CD4-positive, alpha-beta memory T cell (primary cell): ENCODE measurements around the gene NPHP4. TPM values are rescaled to one million over a fixed set of nuclear protein-coding genes. Genes with fewer than 3 reads are reported as not detected.

ENCODE experiments used
- CTCF ChIA-PET: fragments of 350-600 bp; sonication (Branson Sonifier 250); formaldehyde crosslinking; loops from one replicate; lab custom pipeline; 2021; ENCODE audit warnings: inconsistent platforms; ENCODE audit not compliant: partially characterized antibody; lab: Charles Lee
- POLR2A ChIA-PET: fragments of 350-600 bp; sonication (Branson Sonifier 250); formaldehyde crosslinking; loops from one replicate; lab custom pipeline; 2021; ENCODE audit not compliant: partially characterized antibody; lab: Charles Lee
- DNase-seq, 5 donors: peaks; one replicate each; pipeline versions ENCODE4 v3.0.0 to v3.0.0-alpha.2; 2020 to 2022; ENCODE audit warnings: mixed read lengths in 1 of 5
- H3K27ac ChIP-seq: one replicate; pipeline ENCODE4 v1.7.0; 2013; ENCODE audit warnings: low read depth, low read length
- H3K27me3 ChIP-seq: 2 replicates; pipeline ENCODE4 v1.7.0; 2013; ENCODE audit warnings: mild to moderate bottlenecking, low read length, moderate library complexity; ENCODE audit not compliant: insufficient read depth
- H3K36me3 ChIP-seq: 2 replicates; pipeline ENCODE4 v1.7.0; 2013; ENCODE audit warnings: mild to moderate bottlenecking, low read length, moderate library complexity; ENCODE audit not compliant: insufficient read depth
- H3K4me1 ChIP-seq: 2 replicates; pipeline ENCODE4 v1.7.0; 2013; ENCODE audit warnings: mild to moderate bottlenecking, low read length, moderate library complexity; ENCODE audit not compliant: insufficient read depth
- H3K4me3 ChIP-seq, 2 donors: one replicate each; pipeline ENCODE4 v1.7.0; 2013; ENCODE audit warnings: low read length in 2 of 2, mild to moderate bottlenecking in 1 of 2
- H3K9me3 ChIP-seq, 2 donors: one replicate each; pipeline ENCODE4 v1.7.0; 2013; ENCODE audit warnings: low read length in 2 of 2, control low read depth in 1 of 2; ENCODE audit not compliant: control insufficient read depth in 1 of 2
- H3K27ac Mint-ChIP-seq, 7 donors: one replicate each; pipeline ENCODE4 v1.8.0; 2020 to 2021; ENCODE audit warnings: mixed read lengths in 7 of 7, mild to moderate bottlenecking in 6 of 7, inconsistent platforms in 3 of 7, moderate library complexity in 3 of 7
- H3K27me3 Mint-ChIP-seq, 2 donors: one replicate each; pipeline ENCODE4 v1.8.0; 2020 to 2021; ENCODE audit warnings: mixed read lengths in 2 of 2
- H3K36me3 Mint-ChIP-seq, 2 donors: one replicate each; pipeline ENCODE4 v1.8.0; 2020 to 2021; ENCODE audit warnings: mixed read lengths in 2 of 2, inconsistent platforms in 1 of 2, mild to moderate bottlenecking in 1 of 2
- H3K4me1 Mint-ChIP-seq, 4 donors: one replicate each; pipeline ENCODE4 v1.8.0; 2020 to 2021; ENCODE audit warnings: mixed read lengths in 4 of 4, mild to moderate bottlenecking in 1 of 4
- H3K4me3 Mint-ChIP-seq, 8 donors: one replicate each; pipeline ENCODE4 v1.8.0; 2020 to 2021; ENCODE audit warnings: mixed read lengths in 8 of 8, mild to moderate bottlenecking in 7 of 8, moderate library complexity in 6 of 8, inconsistent platforms in 3 of 8
- H3K9me3 Mint-ChIP-seq, 8 donors: one replicate each; pipeline ENCODE4 v1.8.0; 2020 to 2021; ENCODE audit warnings: mixed read lengths in 8 of 8, mild to moderate bottlenecking in 5 of 8, inconsistent platforms in 3 of 8, moderate library complexity in 1 of 8
- intact Hi-C: fragments of 100-400 bp; cut with micrococcal nuclease; formaldehyde crosslinking; loops from one replicate; pipeline ENCODE4 v1.15.1; 2023
- polyA plus RNA-seq, 2 donors: library from polyadenylated mRNA; unstranded; fragments of 300-500 nt; fragmentation: Illumina TruSeq; gene quantifications; one replicate each; pipeline ENCODE4 v1.2.3, GENCODE V29; 2021
- total RNA-seq, 2 experiments: library from RNA; stranded (reverse); gene quantifications; one replicate each; pipeline ENCODE4 v1.2.3, GENCODE V29; 2021

The NPHP4 gene
- total and polyA plus RNA-seq, 4 experiments from 2014 or later, result 1.0 to 9.6 (median 4.3) TPM

DNA sequence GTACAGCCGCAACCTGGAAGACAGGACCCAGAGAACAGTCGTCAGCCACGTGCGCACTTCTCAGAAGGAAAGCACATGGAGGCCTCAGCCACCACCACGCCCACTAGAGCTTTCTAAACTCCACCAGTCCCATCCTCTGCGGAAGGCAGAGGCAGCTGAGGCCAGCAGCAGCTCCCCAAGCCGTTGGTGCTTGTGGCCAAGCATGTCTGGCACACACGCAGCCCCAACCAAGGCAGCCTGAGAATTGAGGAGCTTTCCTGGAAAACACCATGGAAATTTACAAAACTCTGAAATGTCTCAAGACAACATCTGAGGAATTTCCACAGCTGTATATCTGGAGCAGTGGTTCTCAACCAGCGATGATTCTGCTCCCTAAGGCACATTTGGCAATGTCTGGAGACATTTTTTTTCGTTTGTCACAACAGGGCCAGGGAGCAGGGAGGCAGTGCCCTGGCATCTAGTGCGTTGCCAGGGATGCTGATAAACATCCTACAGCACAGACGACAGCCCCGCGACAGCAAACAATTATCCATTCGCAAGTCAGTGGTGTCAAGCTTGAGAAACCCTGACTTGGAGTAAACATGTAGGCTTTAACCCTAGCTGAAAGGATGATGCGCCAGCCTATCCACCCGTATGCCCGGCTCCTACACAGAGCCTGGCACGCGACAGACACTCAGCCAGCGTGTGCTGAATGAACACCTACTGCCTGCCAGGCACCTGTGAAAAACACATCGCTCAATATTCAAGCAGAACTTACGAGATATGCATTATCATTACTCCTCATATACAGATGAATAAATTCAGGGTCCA lies 24.7 kb downstream of the NPHP4 start:
- H3K27ac Mint-ChIP-seq, result no peak overlapping the region
- Histone ChIP-seq H3K4me1 (no peaks in the 10 kb centered on the region), H3K36me3 (no peaks in the 10 kb centered on the region), H3K9me3 (no peaks in the 10 kb centered on the region), H3K27ac (no peak overlapping the region), H3K27me3 (no peaks in the 10 kb centered on the region), H3K4me3 (no peak overlapping the region)
- DNase-seq, result no peak
- peaks cover 0 to 2% (median 0%) of the 10 kb centered on the region in 8 donors for H3K9me3 Mint-ChIP-seq
- ChIA-PET POLR2A (no interaction called here), CTCF (interaction anchor here (0.7 kb wide), 1 partner anchor 43 kb away, joined by 3 read pairs; no protein-coding TSS in a partner anchor)
- H3K4me3 Mint-ChIP-seq, result no peak overlapping the region
- intact Hi-C loops, result no loop called here
- H3K4me1 Mint-ChIP-seq, result no peaks in the 10 kb centered on the region
- H3K27me3 Mint-ChIP-seq, result no peaks in the 10 kb centered on the region
- peaks cover 9% of the 10 kb centered on the region in 2 donors for H3K36me3 Mint-ChIP-seq

DNA sequence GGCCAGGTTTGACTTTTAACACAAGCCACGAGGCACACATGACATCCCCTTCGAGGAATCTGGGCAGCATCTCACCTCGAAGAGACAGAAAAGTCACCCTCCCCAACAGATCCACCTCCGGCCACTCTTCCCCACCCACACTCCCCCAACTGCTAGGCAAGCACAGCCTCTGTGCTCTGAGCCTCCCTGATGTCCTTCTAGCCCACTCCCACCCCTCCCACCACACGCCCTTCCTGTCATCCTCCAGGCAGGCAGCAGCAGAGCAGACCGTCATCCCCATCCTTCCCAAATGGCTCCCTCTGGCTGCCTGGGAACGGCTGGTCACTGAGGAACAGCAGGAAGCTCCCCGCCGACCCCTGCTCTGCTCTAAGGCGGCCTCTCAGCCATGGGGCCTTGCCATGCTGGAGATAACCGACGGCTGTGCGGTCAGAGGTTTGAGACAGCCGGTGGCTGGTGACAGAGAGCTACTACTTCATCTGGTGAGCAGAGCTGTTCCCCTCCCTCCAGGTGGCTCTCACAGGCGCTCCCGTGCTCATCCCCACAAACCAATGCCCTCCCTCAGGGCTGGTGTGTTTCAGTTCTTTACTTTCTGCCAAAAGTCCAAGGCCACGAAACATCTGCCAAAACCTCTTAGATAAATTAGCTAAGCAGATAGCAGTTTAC lies 25.6 kb downstream of the NPHP4 start:
- no peak overlapping the region for H3K4me3 Mint-ChIP-seq
- H3K27me3 Mint-ChIP-seq, result no peaks in the 10 kb centered on the region
- peaks cover 9% of the 10 kb centered on the region in 2 donors for H3K36me3 Mint-ChIP-seq
- H3K4me1 Mint-ChIP-seq, result no peaks in the 10 kb centered on the region
- no peak overlapping the region for H3K4me3 ChIP-seq
- no peaks in the 10 kb centered on the region for H3K27me3 ChIP-seq
- intact Hi-C loops, result no loop called here
- H3K27ac Mint-ChIP-seq, result no peak overlapping the region
- POLR2A ChIA-PET, result no interaction called here
- H3K27ac ChIP-seq, result no peak overlapping the region
- CTCF ChIA-PET, result no interaction called here
- no peak for DNase-seq
- no peaks in the 10 kb centered on the region for H3K36me3 ChIP-seq
- H3K9me3 ChIP-seq, result no peaks in the 10 kb centered on the region
- peaks cover 0 to 2% (median 0%) of the 10 kb centered on the region in 8 donors for H3K9me3 Mint-ChIP-seq
- no peaks in the 10 kb centered on the region for H3K4me1 ChIP-seq

DNA sequence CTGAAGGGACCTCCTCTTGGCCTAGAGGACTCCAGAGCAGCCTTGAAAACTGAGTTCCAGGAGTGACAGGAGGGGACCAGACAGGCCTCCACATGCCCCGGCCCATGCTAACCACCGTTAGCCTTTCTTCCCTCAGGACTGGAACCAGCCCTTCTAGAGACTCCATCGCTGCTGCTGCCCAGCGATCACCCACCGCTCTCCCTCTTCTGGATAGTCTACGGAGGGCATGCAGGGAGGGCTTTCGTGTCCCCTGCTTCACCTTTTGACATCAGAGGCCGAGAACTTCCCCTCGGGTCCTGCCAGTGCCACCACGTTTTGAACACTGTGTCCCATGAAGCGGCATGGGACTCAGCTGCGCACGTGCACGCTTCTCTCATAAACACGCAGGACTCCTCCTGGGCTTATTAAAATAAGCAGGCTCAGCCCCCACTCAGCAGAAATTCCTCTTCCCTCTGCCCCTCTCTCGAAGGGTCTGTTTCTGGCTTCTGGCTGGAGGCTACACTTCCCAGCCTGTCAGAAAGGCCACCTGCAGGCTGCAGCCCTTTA lies 26.6 kb downstream of the NPHP4 start:
- no peaks in the 10 kb centered on the region for H3K27me3 Mint-ChIP-seq
- intact Hi-C loops, result no loop called here
- no peaks in the 10 kb centered on the region for H3K36me3 ChIP-seq
- DNase-seq, result no peak
- no peak overlapping the region for H3K4me3 Mint-ChIP-seq
- ChIA-PET CTCF (no interaction called here), POLR2A (no interaction called here)
- no peaks in the 10 kb centered on the region for H3K4me1 ChIP-seq
- H3K9me3 Mint-ChIP-seq, result peaks cover 0 to 2% (median 0%) of the 10 kb centered on the region in 8 donors
- H3K9me3 ChIP-seq, result no peaks in the 10 kb centered on the region
- H3K27me3 ChIP-seq, result no peaks in the 10 kb centered on the region
- no peak overlapping the region for H3K27ac ChIP-seq
- H3K4me3 ChIP-seq, result no peak overlapping the region
- no peak overlapping the region for H3K27ac Mint-ChIP-seq
- peaks cover 10 to 16% of the 10 kb centered on the region in 2 donors for H3K36me3 Mint-ChIP-seq
- no peaks in the 10 kb centered on the region for H3K4me1 Mint-ChIP-seq

DNA sequence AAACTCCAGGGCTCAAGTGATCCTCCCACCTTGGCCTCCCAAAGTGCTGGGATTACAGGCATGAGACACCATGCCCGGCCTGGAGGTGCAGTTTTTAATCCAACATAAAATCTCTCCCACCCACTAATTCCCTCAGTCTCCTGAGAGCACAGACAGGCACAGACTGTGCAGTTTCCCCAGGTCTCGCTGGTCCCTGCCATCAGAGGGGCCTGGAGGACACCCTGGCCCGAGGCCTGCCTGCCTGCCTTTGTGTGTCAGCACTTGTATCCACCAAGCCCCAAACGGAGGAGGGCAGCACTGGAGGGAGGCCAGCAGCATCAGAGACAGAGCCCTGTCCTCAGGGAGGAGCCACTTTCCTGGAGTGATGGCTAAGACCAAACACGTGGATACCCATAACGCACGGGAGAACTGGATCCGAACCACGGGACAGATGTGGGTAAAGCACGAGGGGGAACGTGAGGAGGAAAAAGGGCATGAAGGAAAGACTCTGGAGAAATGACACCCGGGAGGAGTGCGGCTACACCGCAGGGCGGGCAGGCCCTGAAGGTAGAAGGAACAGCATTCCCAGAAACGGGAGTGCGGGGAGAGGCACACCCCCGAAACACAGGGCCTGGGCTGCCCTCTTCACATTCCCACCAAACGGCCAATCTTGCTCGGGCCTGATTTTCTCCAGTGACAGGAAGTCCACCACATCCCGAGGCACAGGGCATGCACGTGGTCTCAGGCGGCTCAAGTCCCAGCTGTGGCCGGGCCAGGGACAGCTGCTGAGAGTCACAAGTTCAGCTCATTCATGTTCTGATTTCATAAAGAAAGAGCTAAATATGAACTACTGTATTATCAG lies 29.7 kb downstream of the NPHP4 start:
- no peak overlapping the region for H3K4me3 Mint-ChIP-seq
- H3K36me3 Mint-ChIP-seq, result peaks cover 12 to 27% of the 10 kb centered on the region in 2 donors
- no peak for DNase-seq
- no peaks in the 10 kb centered on the region for H3K27me3 Mint-ChIP-seq
- Histone ChIP-seq H3K36me3 (no peaks in the 10 kb centered on the region), H3K9me3 (no peaks in the 10 kb centered on the region), H3K4me3 (no peak overlapping the region), H3K4me1 (no peaks in the 10 kb centered on the region), H3K27ac (no peak overlapping the region), H3K27me3 (no peaks in the 10 kb centered on the region)
- H3K27ac Mint-ChIP-seq, result peak overlapping the region in 1 of 7 donors; percentile 40
- CTCF ChIA-PET, result no interaction called here
- intact Hi-C loops, result no loop called here
- no peaks in the 10 kb centered on the region for H3K9me3 Mint-ChIP-seq
- peaks cover 0 to 1% (median 0%) of the 10 kb centered on the region in 4 donors for H3K4me1 Mint-ChIP-seq
- POLR2A ChIA-PET, result no interaction called here

DNA sequence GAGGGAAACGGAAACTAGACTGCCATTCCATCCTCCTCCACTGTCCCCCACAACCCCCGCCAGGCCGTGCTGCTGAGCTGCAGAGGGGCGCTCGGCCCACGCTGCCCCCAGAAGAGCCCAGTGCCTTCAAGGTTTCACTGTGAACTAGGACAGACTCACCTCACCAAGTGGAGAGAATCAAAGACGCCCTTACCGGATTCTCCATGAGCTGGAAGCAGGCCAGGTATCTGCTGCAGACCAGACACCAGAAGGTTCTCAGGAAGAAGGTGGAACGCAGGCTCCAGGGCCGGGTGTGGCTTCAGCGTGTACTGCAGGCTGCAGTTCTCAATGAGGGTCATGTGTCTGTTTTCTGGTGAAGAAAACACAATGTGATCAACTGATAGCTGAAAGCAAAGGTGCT lies 30.6 kb downstream of the NPHP4 start:
- no peaks in the 10 kb centered on the region for H3K36me3 ChIP-seq
- H3K27ac ChIP-seq, result no peak overlapping the region
- Mint-ChIP-seq H3K36me3 (peaks cover 17 to 26% of the 10 kb centered on the region in 2 donors), H3K27ac (peak overlapping the region in 1 of 7 donors; percentile 48), H3K27me3 (no peaks in the 10 kb centered on the region), H3K4me3 (no peak overlapping the region), H3K9me3 (no peaks in the 10 kb centered on the region), H3K4me1 (peaks cover 0 to 6% (median 1%) of the 10 kb centered on the region in 4 donors)
- POLR2A ChIA-PET, result no interaction called here
- no peaks in the 10 kb centered on the region for H3K9me3 ChIP-seq
- no peak for DNase-seq
- no peaks in the 10 kb centered on the region for H3K4me1 ChIP-seq
- CTCF ChIA-PET, result no interaction called here
- intact Hi-C loops, result no loop called here
- no peaks in the 10 kb centered on the region for H3K27me3 ChIP-seq
- H3K4me3 ChIP-seq, result no peak overlapping the region

DNA sequence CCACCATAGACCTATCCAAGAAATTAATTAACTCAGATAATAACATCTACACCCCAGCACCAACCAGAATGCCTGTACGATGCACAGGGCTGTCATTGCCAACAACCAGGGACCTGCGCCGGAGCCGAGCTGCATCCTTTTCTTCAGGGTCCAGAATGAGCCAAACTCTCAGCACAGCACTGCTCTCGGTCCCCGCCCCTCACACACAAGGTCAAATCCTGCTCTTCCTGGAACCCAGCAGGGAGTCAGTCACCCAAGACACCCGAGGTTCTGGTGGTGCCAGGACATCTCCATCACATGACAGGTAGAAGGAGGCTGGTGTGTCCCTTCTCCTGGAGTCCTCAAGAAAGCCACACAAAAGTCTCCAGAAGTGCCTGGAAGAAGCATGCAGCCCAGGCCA lies 31.9 kb downstream of the NPHP4 start:
- peak overlapping the region in 2 of 7 donors; percentile 36 to 53 for H3K27ac Mint-ChIP-seq

More for the DNA sequence above, 31.9 kb downstream of the NPHP4 start:
- CTCF ChIA-PET, result no interaction called here
- H3K4me1 ChIP-seq, result peaks cover 5% of the 10 kb centered on the region
- Mint-ChIP-seq H3K9me3 (no peaks in the 10 kb centered on the region), H3K4me3 (no peak overlapping the region), H3K27me3 (no peaks in the 10 kb centered on the region), H3K36me3 (peaks cover 23 to 27% of the 10 kb centered on the region in 2 donors), H3K4me1 (peaks cover 3 to 11% (median 4%) of the 10 kb centered on the region in 4 donors)
- no peaks in the 10 kb centered on the region for H3K9me3 ChIP-seq
- intact Hi-C loops, result no loop called here
- H3K36me3 ChIP-seq, result no peaks in the 10 kb centered on the region
- no peak overlapping the region for H3K4me3 ChIP-seq
- no peak overlapping the region for H3K27ac ChIP-seq
- H3K27me3 ChIP-seq, result no peaks in the 10 kb centered on the region
- no peak for DNase-seq
- POLR2A ChIA-PET, result no interaction called here
